Loucy (cell line): Measurements from ENCODE around the gene CACNA1H.

Experiments used
- H2AFZ ChIP-seq: fragments of 200-600 bp; sonication (generic); 2 replicates; pipeline ENCODE4 v1.6.0; 2016; ENCODE audit warnings: antibody characterized with exemption, mild to moderate bottlenecking, low read length, moderate library complexity
- H3F3A ChIP-seq: fragments of 200-600 bp; 2 replicates; pipeline ENCODE4 v1.6.0; 2016; ENCODE audit warnings: antibody characterized with exemption, low read depth, mild to moderate bottlenecking
- H3K27me3 ChIP-seq: fragments of 200-600 bp; sonication (generic); 2 replicates; pipeline ENCODE4 v1.6.1; 2014; ENCODE audit warnings: low read length, mild to moderate bottlenecking; ENCODE audit not compliant: insufficient read depth, poor library complexity, severe bottlenecking
- H3K36me3 ChIP-seq: fragments of 200-600 bp; sonication (generic); 2 replicates; pipeline ENCODE4 v1.6.1; 2016; ENCODE audit warnings: low read length; ENCODE audit not compliant: insufficient read depth
- H3K4me1 ChIP-seq: fragments of 200-600 bp; sonication (generic); 2 replicates; pipeline ENCODE4 v1.5.1; 2014; ENCODE audit warnings: low read length, mild to moderate bottlenecking; ENCODE audit not compliant: insufficient read depth, poor library complexity, severe bottlenecking
- H3K4me2 ChIP-seq: fragments of 200-600 bp; sonication (generic); 2 replicates; pipeline ENCODE4 v1.6.0; 2014; ENCODE audit warnings: antibody characterized with exemption, low read length, low read depth, mild to moderate bottlenecking; ENCODE audit not compliant: poor library complexity, severe bottlenecking
- H3K4me3 ChIP-seq: fragments of 200-600 bp; sonication (generic); 2 replicates; pipeline ENCODE4 v1.5.1; 2014; ENCODE audit warnings: low read length, mild to moderate bottlenecking, mixed read lengths; ENCODE audit not compliant: poor library complexity, severe bottlenecking
- H3K79me2 ChIP-seq: fragments of 200-600 bp; sonication (generic); 2 replicates; pipeline ENCODE4 v1.6.1; 2014; ENCODE audit warnings: low read length; ENCODE audit not compliant: insufficient read depth
- H3K9ac ChIP-seq: fragments of 200-600 bp; sonication (generic); 2 replicates; pipeline ENCODE4 v1.6.0; 2014; ENCODE audit warnings: mild to moderate bottlenecking, low read depth, low read length, moderate library complexity; ENCODE audit not compliant: poor library complexity, severe bottlenecking
- H3K9me2 ChIP-seq: fragments of 200-600 bp; sonication (generic); replicated peaks from 2 replicates; pipeline ENCODE4 v1.6.1; 2016; ENCODE audit warnings: low read depth, low read length, mixed read lengths
- H3K9me3 ChIP-seq: fragments of 200-600 bp; sonication (generic); 2 replicates; pipeline ENCODE4 v1.6.1; 2014; ENCODE audit warnings: mild to moderate bottlenecking, antibody characterized with exemption, low read length, low read depth; ENCODE audit not compliant: insufficient read depth
- H4K20me1 ChIP-seq: fragments of 200-600 bp; sonication (generic); 2 replicates; pipeline ENCODE4 v1.6.0; 2014; ENCODE audit warnings: antibody characterized with exemption, low read length, mild to moderate bottlenecking; ENCODE audit not compliant: insufficient read depth, poor library complexity, severe bottlenecking
- EZH2phosphoT487 ChIP-seq: fragments of 200-600 bp; IDR thresholded peaks from 2 replicates; pipeline ENCODE4 v1.6.1; 2018; ENCODE audit warnings: antibody characterized with exemption, mild to moderate bottlenecking, moderate library complexity, borderline replicate concordance
- TF ChIP-seq, protein P1 (sequence below): fragments of 200-600 bp; sonication (generic); conservative IDR thresholded peaks from 2 replicates; pipeline ENCODE4 v1.5.1; 2014; ENCODE audit warnings: mild to moderate bottlenecking, antibody characterized with exemption, low read length

The CACNA1H gene

DNA sequence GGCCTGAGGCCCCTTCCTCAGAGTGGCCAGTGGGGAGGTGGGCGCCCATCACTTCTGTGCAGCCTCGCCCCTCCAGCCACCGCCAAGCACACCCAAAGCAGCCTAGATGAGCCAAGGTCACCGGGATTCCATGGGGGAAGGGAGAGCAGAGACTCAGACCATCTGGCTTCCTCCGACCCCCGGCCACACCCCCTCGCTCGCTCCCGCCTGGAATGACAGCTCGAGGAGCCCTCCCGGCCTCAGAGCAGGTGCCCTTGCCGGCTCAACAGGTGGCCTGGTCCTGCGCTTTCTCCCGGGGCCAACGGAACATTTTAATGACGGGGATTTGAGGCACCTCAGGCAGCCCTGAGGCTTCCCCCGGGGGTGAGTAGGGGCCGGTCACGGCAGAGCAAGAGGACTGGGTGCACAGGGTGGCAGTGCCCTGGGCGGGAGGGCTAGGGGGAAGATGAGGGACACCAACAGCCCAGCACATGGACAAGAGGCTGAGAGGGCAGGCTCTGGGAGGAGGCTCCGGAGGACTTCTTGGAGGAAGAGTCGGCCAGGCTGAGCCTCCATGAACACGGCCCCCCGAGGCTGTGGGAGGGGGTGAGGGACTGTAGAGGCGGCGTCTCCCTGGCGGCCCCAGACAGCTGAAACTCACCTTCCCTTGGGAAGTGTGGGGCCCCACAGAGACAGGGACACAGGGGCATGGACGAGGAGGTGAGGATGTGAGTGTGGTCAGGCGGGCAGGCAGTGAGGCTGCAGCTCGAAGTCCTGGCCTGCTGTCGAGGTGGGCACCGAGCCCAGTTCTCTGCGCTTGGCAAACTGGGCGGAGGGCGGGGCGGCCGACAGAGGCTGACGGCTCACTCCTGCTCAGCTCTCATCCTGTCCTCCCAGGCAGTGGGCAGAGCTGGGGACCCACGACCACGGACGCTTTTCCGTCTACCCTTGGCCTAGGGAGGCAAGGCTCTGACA, 44.3 kb upstream of the CACNA1H start:
- no peak overlapping the region for H3K4me3 ChIP-seq
- H3K27me3 ChIP-seq, result no peaks in the 10 kb centered on the region
- no peaks in the 10 kb centered on the region for H3K4me1 ChIP-seq
- H3K9ac ChIP-seq, result no peak overlapping the region
- H3K36me3 ChIP-seq, result no peaks in the 10 kb centered on the region
- TF ChIP-seq EZH2phosphoT487, result no peak
- TF ChIP-seq, protein P1, sequence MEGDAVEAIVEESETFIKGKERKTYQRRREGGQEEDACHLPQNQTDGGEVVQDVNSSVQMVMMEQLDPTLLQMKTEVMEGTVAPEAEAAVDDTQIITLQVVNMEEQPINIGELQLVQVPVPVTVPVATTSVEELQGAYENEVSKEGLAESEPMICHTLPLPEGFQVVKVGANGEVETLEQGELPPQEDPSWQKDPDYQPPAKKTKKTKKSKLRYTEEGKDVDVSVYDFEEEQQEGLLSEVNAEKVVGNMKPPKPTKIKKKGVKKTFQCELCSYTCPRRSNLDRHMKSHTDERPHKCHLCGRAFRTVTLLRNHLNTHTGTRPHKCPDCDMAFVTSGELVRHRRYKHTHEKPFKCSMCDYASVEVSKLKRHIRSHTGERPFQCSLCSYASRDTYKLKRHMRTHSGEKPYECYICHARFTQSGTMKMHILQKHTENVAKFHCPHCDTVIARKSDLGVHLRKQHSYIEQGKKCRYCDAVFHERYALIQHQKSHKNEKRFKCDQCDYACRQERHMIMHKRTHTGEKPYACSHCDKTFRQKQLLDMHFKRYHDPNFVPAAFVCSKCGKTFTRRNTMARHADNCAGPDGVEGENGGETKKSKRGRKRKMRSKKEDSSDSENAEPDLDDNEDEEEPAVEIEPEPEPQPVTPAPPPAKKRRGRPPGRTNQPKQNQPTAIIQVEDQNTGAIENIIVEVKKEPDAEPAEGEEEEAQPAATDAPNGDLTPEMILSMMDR, result no peak
- H2AFZ ChIP-seq, result no peak overlapping the region
- H3K79me2 ChIP-seq, result no peaks in the 10 kb centered on the region
- no peaks in the 10 kb centered on the region for H3K9me3 ChIP-seq
- no peaks in the 10 kb centered on the region for H3F3A ChIP-seq
- no peak overlapping the region for H3K4me2 ChIP-seq
- H4K20me1 ChIP-seq, result no peaks in the 10 kb centered on the region
- H3K9me2 ChIP-seq, result no peaks in the 10 kb centered on the region

DNA sequence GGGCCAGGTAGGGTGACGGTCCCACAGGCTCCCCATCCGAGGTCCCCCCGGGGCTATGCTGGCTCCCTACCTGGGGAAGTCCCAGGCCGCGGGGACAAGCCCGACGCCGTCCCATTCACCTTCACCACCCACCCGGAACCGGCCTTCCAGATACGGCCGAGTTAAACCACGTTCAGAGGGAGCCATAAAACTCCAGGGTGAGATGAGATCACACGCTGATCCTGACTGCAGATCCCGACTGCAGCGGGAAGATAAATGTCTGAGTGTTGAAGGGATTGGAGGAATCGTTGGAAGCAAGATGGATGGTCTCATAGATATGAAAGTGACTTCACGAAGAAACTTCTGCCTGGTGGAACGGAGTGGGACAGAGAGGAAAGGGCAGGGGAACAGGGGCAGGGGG, 43.3 kb upstream of the CACNA1H start:
- Histone ChIP-seq H2AFZ (no peak overlapping the region), H3K9me2 (no peaks in the 10 kb centered on the region), H3K27me3 (no peaks in the 10 kb centered on the region), H3K9ac (no peak overlapping the region), H3K9me3 (no peaks in the 10 kb centered on the region), H4K20me1 (no peaks in the 10 kb centered on the region), H3F3A (no peaks in the 10 kb centered on the region), H3K4me2 (no peak overlapping the region), H3K36me3 (no peaks in the 10 kb centered on the region), H3K4me3 (no peak overlapping the region), H3K79me2 (no peaks in the 10 kb centered on the region), H3K4me1 (no peaks in the 10 kb centered on the region)
- no peak for TF ChIP-seq EZH2phosphoT487
- TF ChIP-seq, protein P1, result no peak

GRCh38 chr16:1112506-1113184, 40.3 kb upstream of the CACNA1H start:
- no peak overlapping the region for H3K4me3 ChIP-seq
- no peak overlapping the region for H3K4me2 ChIP-seq
- no peaks in the 10 kb centered on the region for H3K36me3 ChIP-seq
- no peak for TF ChIP-seq EZH2phosphoT487
- TF ChIP-seq, protein P1, result no peak
- no peaks in the 10 kb centered on the region for H3K27me3 ChIP-seq
- H2AFZ ChIP-seq, result no peak overlapping the region
- H3K9ac ChIP-seq, result no peak overlapping the region
- no peaks in the 10 kb centered on the region for H4K20me1 ChIP-seq
- H3F3A ChIP-seq, result no peaks in the 10 kb centered on the region
- no peaks in the 10 kb centered on the region for H3K79me2 ChIP-seq
- H3K9me3 ChIP-seq, result no peaks in the 10 kb centered on the region
- no peaks in the 10 kb centered on the region for H3K4me1 ChIP-seq
- no peaks in the 10 kb centered on the region for H3K9me2 ChIP-seq
